Gastroesophageal sphincter (tissue), 4 donors: ENCODE measurements around the gene ESRRA. TPM values are rescaled to one million over a fixed set of nuclear protein-coding genes. Genes with fewer than 3 reads are reported as not detected.
A peak's percentile ranks its signal among the peaks of the same experiment; 100 is the strongest.

Experiments used
- ATAC-seq: fragments of 150-250 bp; one replicate; pipeline ENCODE4 v1.9.1; 2016; ENCODE audit warnings: mild to moderate bottlenecking, moderate library complexity
- H3K27ac ChIP-seq, 4 donors: fragments of 200-600 bp; sonication (generic) in 3 of 4; 1 replicate in 3 of 4; 2 replicates in 1 of 4; pipeline ENCODE4 v1.5.1; 2016 to 2019
- H3K27me3 ChIP-seq: fragments of 200-600 bp; sonication (generic); one replicate; pipeline ENCODE4 v1.5.1; 2019
- H3K36me3 ChIP-seq, 2 donors: fragments of 200-600 bp; sonication (generic); one replicate each; pipeline ENCODE4 v1.5.1; 2019; ENCODE audit warnings: control low read depth in 1 of 2
- H3K4me1 ChIP-seq, 3 donors: fragments of 200-600 bp; sonication (generic); 1 replicate in 2 of 3; 2 replicates in 1 of 3; pipeline ENCODE4 v1.5.1; 2016 to 2019; ENCODE audit warnings: control low read depth in 2 of 3
- H3K4me3 ChIP-seq, 2 donors: fragments of 200-600 bp; sonication (generic); one replicate each; pipeline ENCODE4 v1.5.1; 2019; ENCODE audit warnings: mild to moderate bottlenecking in 1 of 2, moderate library complexity in 1 of 2
- H3K9me3 ChIP-seq, 3 donors: fragments of 200-600 bp; sonication (generic); one replicate each; pipeline ENCODE4 v1.5.1; 2017 to 2019; ENCODE audit warnings: control low read depth in 2 of 3
- EP300 ChIP-seq: sonication (generic); formaldehyde crosslinking; IDR thresholded peaks from one replicate; pipeline ENCODE4 v1.6.1; 2017; ENCODE audit warnings: antibody characterized with exemption, mild to moderate bottlenecking
- POLR2A ChIP-seq, 2 donors: fragments of 450-650 bp; IDR thresholded peaks; one replicate each; pipeline ENCODE4 v1.6.1; 2017; ENCODE audit warnings: antibody characterized with exemption in 2 of 2, mild to moderate bottlenecking in 2 of 2, moderate library complexity in 1 of 2
- POLR2AphosphoS5 ChIP-seq: sonication (generic); formaldehyde crosslinking; IDR thresholded peaks from one replicate; pipeline ENCODE4 v1.6.1; 2017; ENCODE audit warnings: antibody characterized with exemption
- WGBS, 2 donors: methylation state at CpG; one replicate each; pipeline ENCODE4 v1.1.5; 2018; ENCODE audit warnings: low coverage in 1 of 2; 5-methylcytosine and 5-hydroxymethylcytosine counted together
- total RNA-seq, 4 donors: library from RNA; depleted of rRNA; stranded (reverse); fragments of >200 nt; gene quantifications; one replicate each; pipeline ENCODE4 v1.1.0, GENCODE V29; 2016
- TF ChIP-seq, protein P1 (sequence below), 4 experiments: fragments of 200-600 bp in 2 of 4; fragments of 450-650 bp in 2 of 4; sonication (generic) in 1 of 4; IDR thresholded peaks; one replicate each; pipeline ENCODE4 v1.5.1; 2017 to 2019; ENCODE audit warnings: antibody characterized with exemption in 4 of 4, mild to moderate bottlenecking in 2 of 4, moderate library complexity in 2 of 4

The ESRRA gene
- total RNA-seq, 4 donors from 2014 or later: 39.8 to 77.1 (median 71.2) TPM

DNA sequence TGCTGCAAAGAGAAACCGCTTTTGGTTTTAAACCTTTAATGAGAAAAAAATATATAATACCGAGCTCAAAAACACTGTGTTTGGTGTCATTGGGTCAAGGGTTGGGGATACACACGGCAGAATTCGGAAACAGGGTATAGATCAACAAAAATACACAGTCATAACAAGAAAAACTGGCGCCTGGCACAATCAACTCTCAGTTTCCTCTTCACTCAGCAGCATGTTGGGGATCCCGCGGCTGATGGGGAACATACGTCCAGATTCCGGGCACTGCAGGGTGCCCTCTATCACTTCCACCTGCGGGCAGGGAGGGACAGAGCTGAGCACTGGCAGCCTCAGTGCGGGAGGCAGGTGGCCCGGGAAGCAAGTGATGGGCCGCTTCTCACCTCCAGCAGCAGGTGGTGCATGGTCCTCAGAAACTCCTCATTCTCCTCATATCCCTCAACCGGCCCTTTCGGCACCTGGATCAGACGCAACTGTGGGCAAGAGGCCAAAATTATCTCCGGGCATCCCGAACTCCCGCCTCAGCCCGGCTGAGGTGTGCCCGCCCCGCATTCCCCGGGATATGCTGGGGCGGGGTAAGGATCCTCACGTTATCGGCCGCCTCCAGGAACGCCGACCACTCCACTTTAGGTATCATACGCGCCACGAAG, 11.5 kb downstream of the ESRRA start:
- no peak for ATAC-seq
- Histone ChIP-seq H3K4me1 (peaks cover 0 to 59% (median 14%) of the 10 kb centered on the region in 3 donors), H3K36me3 (peaks cover 0 to 52% of the 10 kb centered on the region in 2 donors), H3K27ac (peak overlapping the region; percentile 78 to 97 (median 96)), H3K9me3 (no peaks in the 10 kb centered on the region), H3K27me3 (no peaks in the 10 kb centered on the region), H3K4me3 (peak overlapping the region; percentile 44 to 89)
- TF ChIP-seq POLR2AphosphoS5 (no peak), POLR2A (IDR thresholded peaks at IDR 0.05) (no peak), EP300 (no peak)
- TF ChIP-seq, protein P1, sequence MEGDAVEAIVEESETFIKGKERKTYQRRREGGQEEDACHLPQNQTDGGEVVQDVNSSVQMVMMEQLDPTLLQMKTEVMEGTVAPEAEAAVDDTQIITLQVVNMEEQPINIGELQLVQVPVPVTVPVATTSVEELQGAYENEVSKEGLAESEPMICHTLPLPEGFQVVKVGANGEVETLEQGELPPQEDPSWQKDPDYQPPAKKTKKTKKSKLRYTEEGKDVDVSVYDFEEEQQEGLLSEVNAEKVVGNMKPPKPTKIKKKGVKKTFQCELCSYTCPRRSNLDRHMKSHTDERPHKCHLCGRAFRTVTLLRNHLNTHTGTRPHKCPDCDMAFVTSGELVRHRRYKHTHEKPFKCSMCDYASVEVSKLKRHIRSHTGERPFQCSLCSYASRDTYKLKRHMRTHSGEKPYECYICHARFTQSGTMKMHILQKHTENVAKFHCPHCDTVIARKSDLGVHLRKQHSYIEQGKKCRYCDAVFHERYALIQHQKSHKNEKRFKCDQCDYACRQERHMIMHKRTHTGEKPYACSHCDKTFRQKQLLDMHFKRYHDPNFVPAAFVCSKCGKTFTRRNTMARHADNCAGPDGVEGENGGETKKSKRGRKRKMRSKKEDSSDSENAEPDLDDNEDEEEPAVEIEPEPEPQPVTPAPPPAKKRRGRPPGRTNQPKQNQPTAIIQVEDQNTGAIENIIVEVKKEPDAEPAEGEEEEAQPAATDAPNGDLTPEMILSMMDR (IDR thresholded peaks at IDR 0.05): no peak
- 14 to 26% methylated on average over 6 to 8 of the region's 32 CpGs for WGBS, 2 donors

- ATAC-seq: peak; percentile 89
- peaks cover 0 to 58% of the 10 kb centered on the region in 2 donors for H3K36me3 ChIP-seq
- H3K4me1 ChIP-seq: peaks cover 0 to 56% (median 14%) of the 10 kb centered on the region in 3 donors
- peak within 1 kb of the TSS; percentile 44 to 89 for H3K4me3 ChIP-seq
- H3K27ac ChIP-seq: peak within 1 kb of the TSS; percentile 78 to 97 (median 96)
- WGBS, 2 donors: 0 to 2% methylated on average over 1 to 11 of the region's 43 CpGs
- TF ChIP-seq POLR2A (IDR thresholded peaks at IDR 0.05) (peak; percentile 80 to 84), POLR2AphosphoS5 (peak; percentile 95), EP300 (no peak)
- TF ChIP-seq, protein P1 (IDR thresholded peaks at IDR 0.05): no peak
- H3K27me3 ChIP-seq: no peaks in the 10 kb centered on the region
- H3K9me3 ChIP-seq: no peaks in the 10 kb centered on the region
Measured at GRCh38 chr11:64317325-64317960, 12.1 kb downstream of the ESRRA start, which contains the start of gene TRMT112. Gene TRMT112 (minus strand): TSS chr11:64317559. CDS start chr11:64317526, 33 bp downstream.

DNA sequence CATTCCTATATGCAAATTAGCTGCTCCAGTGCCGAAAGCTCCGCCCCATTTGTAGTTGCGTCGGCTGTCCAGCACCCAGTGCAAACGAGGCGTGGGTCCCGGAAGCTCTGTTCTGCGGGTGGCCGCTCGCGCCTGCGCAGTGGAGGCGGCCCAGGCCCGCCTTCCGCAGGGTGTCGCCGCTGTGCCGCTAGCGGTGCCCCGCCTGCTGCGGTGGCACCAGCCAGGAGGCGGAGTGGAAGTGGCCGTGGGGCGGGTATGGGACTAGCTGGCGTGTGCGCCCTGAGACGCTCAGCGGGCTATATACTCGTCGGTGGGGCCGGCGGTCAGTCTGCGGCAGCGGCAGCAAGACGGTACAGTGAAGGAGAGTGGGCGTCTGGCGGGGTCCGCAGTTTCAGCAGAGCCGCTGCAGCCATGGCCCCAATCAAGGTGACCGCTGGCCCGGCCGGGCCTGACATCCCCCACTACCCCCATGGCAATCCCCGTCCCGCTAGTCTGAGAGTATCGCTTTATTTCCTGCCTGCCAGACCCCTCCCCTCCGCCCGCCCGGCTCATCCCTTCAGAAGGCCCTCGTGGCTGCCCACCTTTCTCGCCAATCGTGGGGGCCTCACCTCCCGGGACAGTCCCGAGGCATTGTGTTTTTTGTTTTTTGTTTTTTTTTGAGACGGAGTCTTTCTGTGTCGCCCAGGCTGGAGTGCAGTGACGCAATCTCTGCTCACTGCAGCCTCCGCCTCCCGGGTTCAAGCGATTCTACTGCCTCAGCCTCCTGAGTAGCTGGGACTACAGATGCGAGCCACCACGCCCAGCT, 12.8 kb downstream of the ESRRA start, which contains the start of gene PRDX5:
PRDX5 (plus strand) TSS at position 161 of the 805 bp plus-strand sequence; CDS start at position 256, 95 bp downstream.
- 0% methylated on average over 6 to 15 of the region's 61 CpGs for WGBS, 2 donors
- H3K36me3 ChIP-seq: peaks cover 0 to 65% of the 10 kb centered on the region in 2 donors
- ATAC-seq: peak; percentile 93

More for the DNA sequence above, 12.8 kb downstream of the ESRRA start, which contains the start of gene PRDX5:
- Histone ChIP-seq H3K9me3 (no peaks in the 10 kb centered on the region), H3K4me3 (peak within 1 kb of the TSS; percentile 44 to 89), H3K27me3 (no peaks in the 10 kb centered on the region), H3K4me1 (peaks cover 0 to 49% (median 14%) of the 10 kb centered on the region in 3 donors), H3K27ac (peak within 1 kb of the TSS; percentile 78 to 97 (median 96))
- TF ChIP-seq, protein P1 (IDR thresholded peaks at IDR 0.05): peak in 3 of 4 experiments; percentile 42 to 74 (median 49)
- TF ChIP-seq POLR2A (IDR thresholded peaks at IDR 0.05) (peak; percentile 83 to 86), EP300 (no peak), POLR2AphosphoS5 (peak; percentile 87)
